Heart left ventricle (tissue), 16 donors: ENCODE results near the gene NUP210. TPM values are rescaled to one million over a fixed set of nuclear protein-coding genes. Genes with fewer than 3 reads are reported as not detected.

ENCODE experiments used
- ATAC-seq, 4 donors: fragments of 200-7000 bp; cut with Tn5 transposase; one replicate each; pipeline ENCODE4 v1.9.1; 2020 to 2022; ENCODE audit warnings: moderate library complexity in 4 of 4, mild to moderate bottlenecking in 3 of 4, moderate number of reproducible peaks in 1 of 4
- DNase-seq, 5 donors: peaks; one replicate each; pipeline ENCODE4 v3.0.0-alpha.2; 2020
- H3K27ac ChIP-seq, 12 donors: fragments of 200-600 bp; sonication (generic) in 4 of 12; one replicate each; pipeline versions ENCODE4 v1.5.0 to v1.8.0; 2016 to 2022; ENCODE audit warnings: mild to moderate bottlenecking in 2 of 12
- H3K27me3 ChIP-seq, 9 donors: fragments of 200-600 bp; sonication (generic) in 2 of 9; one replicate each; pipeline versions ENCODE4 v1.5.1 to v1.8.0; 2016 to 2022; ENCODE audit warnings: mild to moderate bottlenecking in 3 of 9
- H3K36me3 ChIP-seq, 9 donors: fragments of 200-600 bp; sonication (generic) in 2 of 9; one replicate each; pipeline versions ENCODE4 v1.5.0 to v1.8.0; 2018 to 2022; ENCODE audit warnings: mild to moderate bottlenecking in 2 of 9
- H3K4me1 ChIP-seq, 12 donors: fragments of 200-600 bp; sonication (generic) in 4 of 12; one replicate each; pipeline versions ENCODE4 v1.5.0 to v1.8.0; 2016 to 2022; ENCODE audit warnings: mild to moderate bottlenecking in 3 of 12
- H3K4me3 ChIP-seq, 12 donors: fragments of 200-600 bp; sonication (generic) in 4 of 12; one replicate each; pipeline versions ENCODE4 v1.5.0 to v1.8.0; 2017 to 2022; ENCODE audit warnings: mild to moderate bottlenecking in 9 of 12, moderate library complexity in 4 of 12
- H3K9me3 ChIP-seq, 12 donors: fragments of 200-600 bp; sonication (generic) in 4 of 12; one replicate each; pipeline versions ENCODE4 v1.5.0 to v1.8.0; 2016 to 2022; ENCODE audit warnings: mild to moderate bottlenecking in 1 of 12
- POLR2A ChIP-seq, 2 donors: fragments of 450-650 bp; IDR thresholded peaks; one replicate each; pipeline ENCODE4 v1.6.1; 2017; ENCODE audit warnings: antibody characterized with exemption in 2 of 2, mild to moderate bottlenecking in 2 of 2, moderate library complexity in 2 of 2
- WGBS, 4 donors: extraction: QIAGEN DNeasy Blood & Tissue Kit in 2 of 4; methylation state at CpG; one replicate each; pipeline versions ENCODE4 v1.1.5 to v1.1.7; 2013 to 2018; 5-methylcytosine and 5-hydroxymethylcytosine counted together
- intact Hi-C, 10 donors: fragments of 100-400 bp; cut with DNase I; formaldehyde crosslinking; loops; one replicate each; pipeline versions ENCODE4 v1.11.1 to v1.14.2; 2022
- polyA plus RNA-seq, 2 donors: library from polyadenylated mRNA; stranded (reverse); fragments of 200-250 nt; gene quantifications; one replicate each; pipeline ENCODE4 v1.2.3, GENCODE V29; 2013
- total RNA-seq, 9 donors: library from RNA; depleted of rRNA in 2 of 9; stranded (reverse); fragments of >200 nt in 2 of 9; fragmentation: NEBNext Ultra II Directional in 3 of 9; extraction: Animal tissue kit (Norgen Biotek cat#: 25700) in 3 of 9; gene quantifications; one replicate each; pipeline versions ENCODE4 v1.1.0 to v1.2.4, GENCODE V29; 2016 to 2023
- TF ChIP-seq, protein P1 (sequence below), 12 donors: fragments of 200-600 bp; sonication (generic) in 4 of 12; IDR thresholded peaks; one replicate each; pipeline versions ENCODE4 v1.5.0 to v1.8.0; 2018 to 2022; ENCODE audit warnings: antibody characterized with exemption in 12 of 12, mild to moderate bottlenecking in 5 of 12
- donor health status: ischemic (EF 13 %, LVEDD 7.1; RV severe dilation, severe dysfunction).
- donor health status: healthy with polysubstance abuse.
- donor health status: DM: no; HTN: yes; CAD: no.
- donor health status: DM: no; HTN: no; CAD: no.
- donor health status: ischemic (EF 25% LVEDD 6.9; RV normal size, moderate dysfunction).
- donor health status: ischemic (EF 25% LVEDD 5.7; RV mildly dilated, moderate dysfunction).
- donor health status: healthy.
- donor health status: DM: yes; HTN: yes; CAD: no.
- donor health status: ischemic (EF 35%, LVEDD 5.7; RV mildly dilated, moderate dysfunction).
- donor health status: nonischemic (EF 11% LVEDD 7.7; RV severe dilation, severe dysfunction).
- donor health status: DM: yes; HTN: yes; CAD: no.
- donor health status: PGD.
- donor health status: ischemic (EF 29% LVEDD 5.4; RV normal size, mild dysfunction).
- donor health status: nonischemic (EF 23%, LVEDD 6.1; RV moderate dilation, normal function).

The NUP210 gene
- total and polyA plus RNA-seq, 11 donors, result 1.3 to 9.7 (median 2.6) TPM

DNA sequence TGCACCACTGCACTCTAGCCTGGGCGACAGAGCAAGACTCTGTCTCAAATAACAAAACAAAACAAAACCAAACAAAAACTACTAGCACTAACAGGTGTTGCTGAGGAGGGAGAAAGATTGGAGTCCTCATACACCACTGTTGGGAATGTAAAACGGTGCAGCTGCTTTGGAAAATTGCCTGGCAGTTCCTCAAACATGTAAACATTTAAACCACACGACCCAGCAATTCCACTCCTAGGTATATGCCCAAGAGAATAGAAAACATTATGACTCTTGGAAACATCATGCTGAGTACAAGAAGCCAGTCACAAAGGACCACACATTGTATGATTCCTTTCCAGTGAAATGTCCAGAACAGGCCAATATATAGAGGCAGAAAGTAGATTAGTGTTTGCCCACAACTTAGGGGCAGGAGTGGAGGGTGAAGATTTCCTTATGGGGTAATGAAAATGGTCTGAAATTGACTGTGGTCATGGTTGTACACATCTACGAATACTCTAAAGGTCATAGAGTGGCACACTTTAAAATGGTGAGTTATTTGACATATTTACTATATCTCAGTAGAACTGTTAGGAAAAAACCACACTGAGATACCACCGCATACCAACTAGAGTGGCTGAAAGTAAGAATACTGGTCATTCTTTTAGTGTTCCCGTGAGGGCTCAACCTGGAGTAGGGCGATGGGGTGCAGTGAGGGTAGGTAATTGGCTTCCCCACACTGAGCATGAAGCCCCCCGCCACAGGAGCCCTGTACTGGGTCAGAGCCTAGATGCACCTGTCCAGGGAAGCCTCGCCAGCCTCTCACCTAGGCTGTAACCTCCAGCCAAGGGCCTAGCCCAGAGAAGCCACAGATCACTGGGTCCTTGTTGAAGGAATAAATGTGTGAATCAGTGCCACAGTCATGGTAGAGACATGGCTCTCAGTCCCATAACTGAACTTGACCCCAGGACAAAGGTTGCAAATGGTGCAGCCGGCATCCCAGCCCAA is 131.1 kb downstream of the NUP210 start:
- ATAC-seq (no peak), DNase-seq (peak in 1 of 5 donors; percentile 24)
- TF ChIP-seq, protein P1, sequence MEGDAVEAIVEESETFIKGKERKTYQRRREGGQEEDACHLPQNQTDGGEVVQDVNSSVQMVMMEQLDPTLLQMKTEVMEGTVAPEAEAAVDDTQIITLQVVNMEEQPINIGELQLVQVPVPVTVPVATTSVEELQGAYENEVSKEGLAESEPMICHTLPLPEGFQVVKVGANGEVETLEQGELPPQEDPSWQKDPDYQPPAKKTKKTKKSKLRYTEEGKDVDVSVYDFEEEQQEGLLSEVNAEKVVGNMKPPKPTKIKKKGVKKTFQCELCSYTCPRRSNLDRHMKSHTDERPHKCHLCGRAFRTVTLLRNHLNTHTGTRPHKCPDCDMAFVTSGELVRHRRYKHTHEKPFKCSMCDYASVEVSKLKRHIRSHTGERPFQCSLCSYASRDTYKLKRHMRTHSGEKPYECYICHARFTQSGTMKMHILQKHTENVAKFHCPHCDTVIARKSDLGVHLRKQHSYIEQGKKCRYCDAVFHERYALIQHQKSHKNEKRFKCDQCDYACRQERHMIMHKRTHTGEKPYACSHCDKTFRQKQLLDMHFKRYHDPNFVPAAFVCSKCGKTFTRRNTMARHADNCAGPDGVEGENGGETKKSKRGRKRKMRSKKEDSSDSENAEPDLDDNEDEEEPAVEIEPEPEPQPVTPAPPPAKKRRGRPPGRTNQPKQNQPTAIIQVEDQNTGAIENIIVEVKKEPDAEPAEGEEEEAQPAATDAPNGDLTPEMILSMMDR (IDR thresholded peaks at IDR 0.05), result no peak
- no peak for TF ChIP-seq POLR2A (IDR thresholded peaks at IDR 0.05)
- Histone ChIP-seq H3K27me3 (peaks cover 1 to 34% (median 18%) of the 10 kb centered on the region in 9 donors), H3K9me3 (peaks cover 0 to 13% (median 3%) of the 10 kb centered on the region in 12 donors), H3K4me1 (no peaks in the 10 kb centered on the region), H3K36me3 (no peaks in the 10 kb centered on the region), H3K27ac (no peak overlapping the region), H3K4me3 (no peak overlapping the region)
- 80 to 89% (median 85%) methylated on average over 9 to 10 of the region's 10 CpGs for WGBS, 4 donors
- intact Hi-C loops, result loop anchor here in 4 of 10 donors (10.0 kb wide), 3 partner anchors 64 to 194 kb away; no protein-coding TSS in a partner anchor

DNA sequence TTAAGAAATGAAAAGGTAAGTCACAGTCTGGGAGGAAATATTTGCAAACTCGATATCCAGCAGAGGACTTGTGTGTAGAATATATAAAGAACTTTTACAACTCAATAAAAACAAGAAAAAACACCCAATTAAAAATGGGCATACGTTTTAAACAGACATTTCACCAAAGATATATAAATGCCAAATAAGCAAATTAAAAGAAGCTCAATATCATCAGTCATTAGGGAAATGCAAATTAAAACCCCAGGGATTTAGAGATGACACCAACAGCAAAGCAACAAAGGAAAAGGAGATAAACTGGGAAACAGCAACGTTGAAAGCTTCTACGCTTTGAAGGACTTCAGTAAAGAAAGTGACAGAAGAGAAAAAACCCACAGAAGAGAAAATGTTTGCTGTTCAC is 132.3 kb downstream of the NUP210 start:
- no peaks in the 10 kb centered on the region for H3K36me3 ChIP-seq
- H3K27me3 ChIP-seq, result peaks cover 6 to 44% (median 27%) of the 10 kb centered on the region in 9 donors
- ATAC-seq (no peak), DNase-seq (no peak)
- TF ChIP-seq, protein P1 (IDR thresholded peaks at IDR 0.05), result no peak
- TF ChIP-seq POLR2A (IDR thresholded peaks at IDR 0.05), result no peak
- H3K4me1 ChIP-seq, result peaks cover 0 to 7% (median 5%) of the 10 kb centered on the region in 12 donors
- 69 to 81% (median 73%) methylated on average over 4 of the region's 4 CpGs for WGBS, 4 donors
- H3K9me3 ChIP-seq, result peaks cover 0 to 19% (median 7%) of the 10 kb centered on the region in 12 donors
- intact Hi-C loops, result loop anchor here in 4 of 10 donors (10.0 kb wide), 3 partner anchors 63 to 193 kb away; no protein-coding TSS in a partner anchor
- no peak overlapping the region for H3K27ac ChIP-seq
- H3K4me3 ChIP-seq, result no peak overlapping the region

DNA sequence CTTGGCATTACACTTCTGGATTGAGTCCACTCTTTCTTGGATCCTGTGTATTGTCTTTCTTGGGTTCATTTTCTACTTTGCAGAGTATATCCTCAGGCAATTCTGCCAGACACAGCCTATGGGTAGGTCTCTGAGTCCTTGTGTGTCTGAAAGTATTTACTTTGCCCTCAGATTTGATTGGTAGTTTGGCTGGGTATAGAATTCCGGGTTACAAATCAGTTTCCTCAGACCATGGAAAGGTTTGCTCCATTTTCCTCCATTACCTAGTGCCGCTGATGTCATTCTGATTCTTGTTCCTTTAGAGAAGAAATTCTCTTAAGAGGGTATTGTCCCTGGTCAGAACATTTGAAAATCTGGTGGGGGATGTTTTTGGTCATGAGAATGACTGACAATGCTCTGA is 133.2 kb downstream of the NUP210 start:
- H3K4me1 ChIP-seq, result peaks cover 0 to 16% (median 6%) of the 10 kb centered on the region in 12 donors
- no peak overlapping the region for H3K27ac ChIP-seq
- intact Hi-C loops, result loop anchor here in 4 of 10 donors (10.0 kb wide), 3 partner anchors 62 to 192 kb away; no protein-coding TSS in a partner anchor
- WGBS, 4 donors, result 89 to 96% (median 92%) methylated on average over 2 of the region's 2 CpGs
- no peaks in the 10 kb centered on the region for H3K36me3 ChIP-seq
- peaks cover 6 to 46% (median 31%) of the 10 kb centered on the region in 9 donors for H3K27me3 ChIP-seq
- peaks cover 0 to 19% (median 7%) of the 10 kb centered on the region in 12 donors for H3K9me3 ChIP-seq
- H3K4me3 ChIP-seq, result no peak overlapping the region
- ATAC-seq (no peak), DNase-seq (no peak)
- TF ChIP-seq, protein P1 (IDR thresholded peaks at IDR 0.05), result no peak
- TF ChIP-seq POLR2A (IDR thresholded peaks at IDR 0.05), result no peak
